Mesenchymal stem cell (in vitro differentiated cells and primary cell): ENCODE results near the gene CNTNAP2.

ENCODE experiments used
- DNase-seq: peaks from one replicate; pipeline ENCODE4 v3.0.0-alpha.2; 2013
- H2AFZ ChIP-seq: one replicate; pipeline ENCODE4 v1.6.1; 2013; ENCODE audit warnings: low read depth, mild to moderate bottlenecking, control low read depth, inconsistent platforms, low read length, moderate library complexity
- H2AK5ac ChIP-seq: 2 replicates; pipeline ENCODE4 v1.6.1; 2013; ENCODE audit warnings: low read length, moderate library complexity, mild to moderate bottlenecking, inconsistent platforms; ENCODE audit not compliant: severe bottlenecking
- H2BK120ac ChIP-seq: one replicate; pipeline ENCODE4 v1.6.1; 2013; ENCODE audit warnings: low read depth, mild to moderate bottlenecking, inconsistent platforms, low read length, moderate library complexity
- H2BK12ac ChIP-seq, 2 experiments: one replicate each; pipeline ENCODE4 v1.6.1; 2013; ENCODE audit warnings: inconsistent platforms in 2 of 2, low read length in 2 of 2, mild to moderate bottlenecking in 2 of 2, moderate library complexity in 2 of 2, control low read depth in 1 of 2
- H2BK15ac ChIP-seq: one replicate; pipeline ENCODE4 v1.6.1; 2013; ENCODE audit warnings: mild to moderate bottlenecking, low read depth, inconsistent platforms; ENCODE audit not compliant: poor library complexity, severe bottlenecking
- H2BK5ac ChIP-seq: 2 replicates; pipeline ENCODE4 v1.6.1; 2013; ENCODE audit warnings: low read depth, mild to moderate bottlenecking, low read length, control low read depth, inconsistent platforms; ENCODE audit not compliant: poor library complexity, severe bottlenecking
- H3K14ac ChIP-seq, 2 experiments: one replicate each; pipeline ENCODE4 v1.6.1; 2013; ENCODE audit warnings: inconsistent platforms in 2 of 2, low read length in 2 of 2, control low read depth in 1 of 2, mild to moderate bottlenecking in 1 of 2, moderate library complexity in 1 of 2
- H3K18ac ChIP-seq, 2 experiments: one replicate each; pipeline ENCODE4 v1.6.1; 2013; ENCODE audit warnings: inconsistent platforms in 2 of 2, low read length in 2 of 2, control low read depth in 1 of 2, low read depth in 1 of 2, mild to moderate bottlenecking in 1 of 2
- H3K23ac ChIP-seq, 2 experiments: one replicate each; pipeline ENCODE4 v1.6.1; 2013; ENCODE audit warnings: inconsistent platforms in 2 of 2, low read length in 2 of 2, mild to moderate bottlenecking in 2 of 2, moderate library complexity in 2 of 2, control low read depth in 1 of 2
- H3K27ac ChIP-seq: 2 replicates; pipeline ENCODE4 v1.5.1; 2013; ENCODE audit warnings: mild to moderate bottlenecking, moderate library complexity, low read length, control low read depth, inconsistent platforms; ENCODE audit not compliant: poor library complexity, severe bottlenecking
- H3K27me3 ChIP-seq, 2 experiments: 2 replicates each; pipeline versions ENCODE4 v1.6.1 to v1.7.0; 2013; ENCODE audit warnings: low read length in 2 of 2, mild to moderate bottlenecking in 2 of 2, moderate library complexity in 2 of 2, control low read depth in 1 of 2, inconsistent platforms in 1 of 2; ENCODE audit not compliant: control insufficient read depth in 1 of 2, insufficient read depth in 1 of 2
- H3K36me3 ChIP-seq, 2 experiments: 2 replicates each; pipeline versions ENCODE4 v1.6.1 to v1.7.0; 2013; ENCODE audit warnings: low read length in 2 of 2, control low read depth in 1 of 2, inconsistent platforms in 1 of 2, low read depth in 1 of 2, mild to moderate bottlenecking in 1 of 2; ENCODE audit not compliant: insufficient read depth in 2 of 2, control insufficient read depth in 1 of 2
- H3K4ac ChIP-seq, 2 experiments: one replicate each; pipeline ENCODE4 v1.6.1; 2013; ENCODE audit warnings: inconsistent platforms in 2 of 2, low read length in 2 of 2, mild to moderate bottlenecking in 2 of 2, moderate library complexity in 2 of 2, control low read depth in 1 of 2, low read depth in 1 of 2
- H3K4me1 ChIP-seq: 2 replicates; pipeline ENCODE4 v1.6.1; 2013; ENCODE audit warnings: low read depth, low read length, control low read depth; ENCODE audit not compliant: control insufficient read depth, insufficient read depth
- H3K4me2 ChIP-seq: 2 replicates; pipeline ENCODE4 v1.6.1; 2013; ENCODE audit warnings: low read length, mild to moderate bottlenecking, inconsistent platforms; ENCODE audit not compliant: poor library complexity, severe bottlenecking
- H3K4me3 ChIP-seq, 2 experiments: 2 replicates each; pipeline versions ENCODE4 v1.5.1 to v1.7.0; 2013; ENCODE audit warnings: low read length in 2 of 2, mild to moderate bottlenecking in 2 of 2, control low read depth in 1 of 2, low read depth in 1 of 2; ENCODE audit not compliant: insufficient read depth in 1 of 2
- H3K79me1 ChIP-seq: replicated peaks from 2 replicates; pipeline ENCODE4 v1.6.1; 2013; ENCODE audit warnings: mild to moderate bottlenecking, control low read depth, low read length, inconsistent platforms; ENCODE audit not compliant: poor library complexity, severe bottlenecking
- H3K9ac ChIP-seq: 2 replicates; pipeline ENCODE4 v1.7.0; 2013; ENCODE audit warnings: mild to moderate bottlenecking, low read length, moderate library complexity
- H3K9me3 ChIP-seq: 2 replicates; pipeline ENCODE4 v1.7.0; 2013; ENCODE audit warnings: mild to moderate bottlenecking, low read length; ENCODE audit not compliant: control insufficient read depth
- H4K8ac ChIP-seq: one replicate; pipeline ENCODE4 v1.6.1; 2013; ENCODE audit warnings: inconsistent platforms, mild to moderate bottlenecking, low read length, moderate library complexity
- H4K91ac ChIP-seq: one replicate; pipeline ENCODE4 v1.6.1; 2013; ENCODE audit warnings: mild to moderate bottlenecking, low read length, inconsistent platforms
- WGBS: methylation state at CpG from one replicate; pipeline ENCODE4 v1.1.7; 2013; ENCODE audit warnings: mixed read lengths; 5-methylcytosine and 5-hydroxymethylcytosine counted together

The CNTNAP2 gene

DNA sequence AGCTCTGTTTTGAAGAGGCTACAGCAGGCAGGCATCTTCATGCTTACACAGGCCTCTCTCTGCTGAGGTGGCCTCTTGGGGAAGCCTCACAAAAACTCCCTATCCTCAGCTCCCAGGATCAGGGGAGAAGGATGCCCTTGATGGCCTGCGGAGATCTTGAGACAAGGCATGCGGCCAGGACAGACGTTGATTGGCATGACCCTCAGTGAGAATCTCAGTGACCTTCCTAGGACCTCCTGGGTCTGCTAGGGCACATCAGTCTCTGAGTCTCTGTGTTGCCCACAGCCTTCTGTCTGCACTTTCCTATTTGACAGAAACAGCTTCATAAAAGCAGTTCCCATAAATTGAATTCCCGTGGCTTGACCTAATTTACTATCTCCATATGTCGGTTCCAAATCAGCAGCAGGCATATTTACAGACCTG lies 1468.2 kb downstream of the CNTNAP2 start:
- no peak overlapping the region for H3K4me2 ChIP-seq
- no peak overlapping the region for H2BK12ac ChIP-seq
- H3K27me3 ChIP-seq: no peaks in the 10 kb centered on the region
- H4K91ac ChIP-seq: no peak overlapping the region
- 49% methylated on average over 4 of the region's 5 CpGs for WGBS
- H4K8ac ChIP-seq: no peak overlapping the region
- H3K36me3 ChIP-seq: no peaks in the 10 kb centered on the region
- H3K23ac ChIP-seq: no peak overlapping the region
- H3K79me1 ChIP-seq: no peaks in the 10 kb centered on the region
- H3K4me3 ChIP-seq: no peak overlapping the region
- no peaks in the 10 kb centered on the region for H3K9me3 ChIP-seq
- H3K4ac ChIP-seq: no peak overlapping the region
- H2BK5ac ChIP-seq: no peak overlapping the region
- H2AK5ac ChIP-seq: peak overlapping the region; percentile 21
- H3K27ac ChIP-seq: no peak overlapping the region
- H3K14ac ChIP-seq: no peak overlapping the region
- H3K4me1 ChIP-seq: peaks cover 2% of the 10 kb centered on the region
- H2BK120ac ChIP-seq: no peak overlapping the region
- no peak overlapping the region for H2AFZ ChIP-seq
- H2BK15ac ChIP-seq: no peak overlapping the region
- no peak overlapping the region for H3K18ac ChIP-seq
- H3K9ac ChIP-seq: no peak overlapping the region
- DNase-seq: no peak

DNA sequence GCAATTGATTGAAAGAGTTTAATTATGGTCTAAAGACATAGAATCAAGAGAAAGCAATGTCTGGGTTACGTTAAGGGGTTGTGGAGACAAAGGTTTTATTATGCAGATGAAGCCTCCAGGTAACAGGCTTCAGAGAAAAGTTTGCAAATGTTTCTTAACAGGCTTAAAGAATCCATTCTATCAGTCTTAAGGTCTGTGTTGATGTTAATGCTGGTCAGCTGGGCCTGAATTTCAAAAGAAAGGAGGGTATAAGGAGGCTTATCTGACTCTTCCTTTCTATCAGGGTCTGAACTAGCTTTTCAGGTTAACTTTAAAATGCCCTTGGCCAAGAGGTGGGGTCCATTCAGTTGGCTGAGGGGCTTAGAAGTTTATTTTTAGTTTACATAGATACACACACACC lies 1469.5 kb downstream of the CNTNAP2 start:
- Histone ChIP-seq H3K4me2 (no peak overlapping the region), H2BK15ac (no peak overlapping the region), H3K4me1 (peaks cover 2% of the 10 kb centered on the region), H4K8ac (no peak overlapping the region), H2AK5ac (no peak overlapping the region), H3K4me3 (no peak overlapping the region), H2AFZ (no peak overlapping the region), H3K4ac (no peak overlapping the region), H3K23ac (no peak overlapping the region), H2BK120ac (no peak overlapping the region), H3K36me3 (no peaks in the 10 kb centered on the region), H2BK5ac (no peak overlapping the region), H3K9me3 (peaks cover 3% of the 10 kb centered on the region), H3K18ac (no peak overlapping the region), H4K91ac (no peak overlapping the region), H3K14ac (no peak overlapping the region), H3K79me1 (no peaks in the 10 kb centered on the region), H3K27me3 (no peaks in the 10 kb centered on the region), H3K27ac (no peak overlapping the region), H2BK12ac (no peak overlapping the region), H3K9ac (no peak overlapping the region)
- no peak for DNase-seq
- WGBS: 0% methylated on average over 1 of the region's 1 CpG

DNA sequence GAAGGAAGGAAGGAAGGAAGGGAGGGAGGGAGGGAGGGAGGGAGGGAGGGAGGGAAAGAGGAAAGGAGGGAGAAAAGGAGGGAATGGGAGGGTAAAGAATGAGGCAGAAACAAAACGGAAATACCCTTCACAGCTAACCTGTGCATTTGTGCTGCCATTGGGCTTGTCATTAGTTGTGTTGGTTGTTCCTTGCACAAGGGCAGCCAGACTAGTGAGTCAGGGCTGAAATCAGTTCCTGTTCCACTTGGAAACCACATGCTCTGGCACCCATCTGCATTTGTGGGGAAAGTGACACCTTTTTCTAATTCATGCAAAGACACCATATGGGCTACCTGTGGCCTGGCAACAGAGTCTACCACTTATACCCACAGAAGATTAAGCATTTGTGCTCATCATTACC lies 1469.9 kb downstream of the CNTNAP2 start:
- Histone ChIP-seq H4K91ac (no peak overlapping the region), H2BK12ac (no peak overlapping the region), H3K79me1 (no peaks in the 10 kb centered on the region), H3K4me1 (peaks cover 2% of the 10 kb centered on the region), H2BK15ac (no peak overlapping the region), H3K27ac (no peak overlapping the region), H3K9ac (no peak overlapping the region), H3K4me3 (no peak overlapping the region), H4K8ac (no peak overlapping the region), H3K27me3 (no peaks in the 10 kb centered on the region), H2BK5ac (no peak overlapping the region), H3K4ac (no peak overlapping the region), H3K4me2 (no peak overlapping the region), H2AK5ac (no peak overlapping the region), H3K23ac (no peak overlapping the region), H3K36me3 (no peaks in the 10 kb centered on the region), H2AFZ (no peak overlapping the region), H2BK120ac (no peak overlapping the region), H3K18ac (no peak overlapping the region), H3K14ac (no peak overlapping the region), H3K9me3 (peaks cover 4% of the 10 kb centered on the region)
- DNase-seq: no peak
- 60% methylated on average over 1 of the region's 1 CpG for WGBS

DNA sequence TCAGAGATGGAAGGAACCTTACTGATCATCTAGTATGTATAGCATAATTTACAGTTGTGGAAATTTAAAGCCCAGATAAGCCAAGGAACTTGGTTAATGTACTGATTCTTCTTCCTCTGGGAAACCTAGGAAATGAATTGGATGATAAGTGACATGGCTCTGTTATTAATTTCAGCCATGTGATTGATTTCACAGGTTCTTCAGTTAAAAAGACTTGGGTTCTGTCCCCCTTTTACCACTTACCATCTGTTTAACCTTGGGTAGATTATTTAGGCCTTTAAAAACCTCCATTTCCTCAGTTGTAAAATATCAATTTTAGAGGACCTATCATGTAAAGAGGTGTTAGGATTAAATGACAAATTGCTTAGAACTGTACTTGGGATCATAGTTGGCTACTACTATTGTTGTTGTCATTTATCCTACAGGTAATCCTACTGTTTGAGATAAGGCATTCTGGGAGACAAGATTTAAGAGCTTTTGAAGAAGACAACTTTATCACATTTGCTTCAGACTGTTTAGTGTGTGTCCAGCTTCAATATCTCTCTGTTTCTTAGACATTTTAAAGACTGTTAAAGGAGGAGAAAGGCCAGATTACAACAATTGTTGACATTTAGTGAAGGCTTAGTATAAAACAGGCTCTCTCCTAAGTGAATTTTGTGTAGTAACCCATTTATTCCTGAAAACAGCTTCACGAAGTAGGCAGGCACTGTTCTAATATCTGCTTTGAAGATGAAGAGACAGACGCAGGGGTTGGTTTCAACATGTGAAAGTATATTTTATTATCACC lies 1476.9 kb downstream of the CNTNAP2 start:
- Histone ChIP-seq H2BK120ac (no peak overlapping the region), H3K18ac (no peak overlapping the region), H3K27me3 (no peaks in the 10 kb centered on the region), H2AK5ac (no peak overlapping the region), H3K14ac (no peak overlapping the region), H3K27ac (no peak overlapping the region), H4K8ac (no peak overlapping the region), H3K4me1 (no peaks in the 10 kb centered on the region), H3K36me3 (no peaks in the 10 kb centered on the region), H2BK12ac (no peak overlapping the region), H3K4ac (no peak overlapping the region), H3K4me3 (no peak overlapping the region), H4K91ac (no peak overlapping the region), H2BK15ac (no peak overlapping the region), H2BK5ac (no peak overlapping the region), H3K9ac (no peak overlapping the region), H2AFZ (no peak overlapping the region), H3K79me1 (no peaks in the 10 kb centered on the region), H3K23ac (no peak overlapping the region), H3K9me3 (peaks cover 4% of the 10 kb centered on the region), H3K4me2 (no peak overlapping the region)
- DNase-seq: no peak
- no CpG with 5 or more reads among the region's 2 CpGs for WGBS
